Mammary epithelial cell (primary cell): ENCODE measurements around the gene HACD3.

ENCODE experiments used
- EZH2 ChIP-seq: IDR thresholded peaks from 2 replicates; pipeline ENCODE4 v1.6.1; 2012; ENCODE audit warnings: low read length, inconsistent platforms, borderline replicate concordance
- TF ChIP-seq, protein P1 (sequence below), 2 donors: IDR thresholded peaks in 1 of 2; conservative IDR thresholded peaks in 1 of 2; 2 replicates each; pipeline ENCODE4 v1.5.1; 2011 to 2012; ENCODE audit warnings: inconsistent platforms in 2 of 2, low read length in 2 of 2, mild to moderate bottlenecking in 2 of 2, control low read depth in 1 of 2, low read depth in 1 of 2; ENCODE audit not compliant: insufficient read depth in 1 of 2; ENCODE audit errors: extremely low read depth in 1 of 2

DNA sequence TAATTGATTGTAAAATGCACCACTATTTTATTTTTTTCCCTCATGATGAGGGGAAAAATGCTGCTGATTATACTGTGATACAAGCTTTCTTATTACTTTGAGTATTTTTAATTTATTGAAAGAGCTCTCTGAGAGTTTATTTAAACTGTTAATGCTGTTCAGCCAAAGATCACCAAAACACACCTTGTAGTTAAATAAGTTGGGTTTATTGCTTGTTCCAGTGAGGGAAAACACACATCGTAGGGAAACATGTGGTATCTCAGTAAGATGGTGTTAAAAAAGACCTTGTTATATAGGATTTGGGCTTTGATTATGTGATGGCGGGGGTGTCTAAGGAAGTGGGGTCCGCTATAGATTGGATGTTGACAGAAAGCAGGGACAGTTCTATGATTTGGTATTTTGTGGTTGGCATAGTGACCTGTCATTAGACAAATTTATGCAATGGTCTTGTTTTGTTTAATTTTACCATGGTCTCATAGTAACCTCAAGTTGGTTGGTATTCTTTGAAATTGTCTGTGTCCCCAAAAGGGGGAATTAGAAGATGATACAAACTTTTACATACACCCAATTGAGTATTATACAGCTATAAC lies 11.1 kb downstream of the HACD3 start:
- TF ChIP-seq, protein P1, sequence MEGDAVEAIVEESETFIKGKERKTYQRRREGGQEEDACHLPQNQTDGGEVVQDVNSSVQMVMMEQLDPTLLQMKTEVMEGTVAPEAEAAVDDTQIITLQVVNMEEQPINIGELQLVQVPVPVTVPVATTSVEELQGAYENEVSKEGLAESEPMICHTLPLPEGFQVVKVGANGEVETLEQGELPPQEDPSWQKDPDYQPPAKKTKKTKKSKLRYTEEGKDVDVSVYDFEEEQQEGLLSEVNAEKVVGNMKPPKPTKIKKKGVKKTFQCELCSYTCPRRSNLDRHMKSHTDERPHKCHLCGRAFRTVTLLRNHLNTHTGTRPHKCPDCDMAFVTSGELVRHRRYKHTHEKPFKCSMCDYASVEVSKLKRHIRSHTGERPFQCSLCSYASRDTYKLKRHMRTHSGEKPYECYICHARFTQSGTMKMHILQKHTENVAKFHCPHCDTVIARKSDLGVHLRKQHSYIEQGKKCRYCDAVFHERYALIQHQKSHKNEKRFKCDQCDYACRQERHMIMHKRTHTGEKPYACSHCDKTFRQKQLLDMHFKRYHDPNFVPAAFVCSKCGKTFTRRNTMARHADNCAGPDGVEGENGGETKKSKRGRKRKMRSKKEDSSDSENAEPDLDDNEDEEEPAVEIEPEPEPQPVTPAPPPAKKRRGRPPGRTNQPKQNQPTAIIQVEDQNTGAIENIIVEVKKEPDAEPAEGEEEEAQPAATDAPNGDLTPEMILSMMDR (conservative IDR thresholded peaks at IDR 0.05 in 1 of 2, IDR thresholded peaks at IDR 0.05 in 1 of 2; ENCODE audit: extremely low read depth in 1 of 2, insufficient read depth in 1 of 2, low read depth in 1 of 2, low read length in 2 of 2) = no peak
- TF ChIP-seq EZH2 = no peak
